Fibroblast of lung (primary cell): ENCODE measurements around the gene CDK1.
"Not testable (repeated sequence)": the region's sequence is repeated elsewhere in the genome, so short reads cannot be mapped to it uniquely, and the experiment has no call there.

Experiments used
- EZH2 ChIP-seq: IDR thresholded peaks from 2 replicates; pipeline ENCODE4 v1.5.1; 2012; ENCODE audit warnings: low read length, control low read depth, mild to moderate bottlenecking; ENCODE audit errors: missing control alignments
- TF ChIP-seq, protein P1 (sequence below), 2 donors: IDR thresholded peaks in 1 of 2; conservative IDR thresholded peaks in 1 of 2; 1 replicate in 1 of 2; 2 replicates in 1 of 2; pipeline ENCODE4 v1.5.1; 2011 to 2012; ENCODE audit warnings: low read length in 2 of 2, control low read depth in 1 of 2, inconsistent platforms in 1 of 2, low read depth in 1 of 2, mild to moderate bottlenecking in 1 of 2

DNA sequence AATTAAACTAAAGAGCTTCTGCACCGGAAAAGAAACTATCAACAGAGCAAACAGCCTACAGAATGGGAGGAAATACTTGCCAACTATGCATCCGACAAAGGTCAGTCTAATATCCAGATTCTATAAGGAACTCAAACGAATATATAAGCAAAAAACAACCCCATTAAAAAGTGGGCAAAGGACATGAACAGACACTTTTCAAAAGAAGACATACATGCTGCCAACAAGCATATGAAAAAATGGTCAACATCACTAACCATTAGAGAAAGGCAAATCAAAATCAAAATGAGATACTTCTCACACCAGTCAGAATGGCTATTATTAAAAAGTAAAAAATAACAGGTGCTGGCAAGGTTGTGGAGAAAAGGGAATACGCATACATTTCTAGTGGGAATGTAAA lies 53.9 kb downstream of the CDK1 start:
- TF ChIP-seq, protein P1, sequence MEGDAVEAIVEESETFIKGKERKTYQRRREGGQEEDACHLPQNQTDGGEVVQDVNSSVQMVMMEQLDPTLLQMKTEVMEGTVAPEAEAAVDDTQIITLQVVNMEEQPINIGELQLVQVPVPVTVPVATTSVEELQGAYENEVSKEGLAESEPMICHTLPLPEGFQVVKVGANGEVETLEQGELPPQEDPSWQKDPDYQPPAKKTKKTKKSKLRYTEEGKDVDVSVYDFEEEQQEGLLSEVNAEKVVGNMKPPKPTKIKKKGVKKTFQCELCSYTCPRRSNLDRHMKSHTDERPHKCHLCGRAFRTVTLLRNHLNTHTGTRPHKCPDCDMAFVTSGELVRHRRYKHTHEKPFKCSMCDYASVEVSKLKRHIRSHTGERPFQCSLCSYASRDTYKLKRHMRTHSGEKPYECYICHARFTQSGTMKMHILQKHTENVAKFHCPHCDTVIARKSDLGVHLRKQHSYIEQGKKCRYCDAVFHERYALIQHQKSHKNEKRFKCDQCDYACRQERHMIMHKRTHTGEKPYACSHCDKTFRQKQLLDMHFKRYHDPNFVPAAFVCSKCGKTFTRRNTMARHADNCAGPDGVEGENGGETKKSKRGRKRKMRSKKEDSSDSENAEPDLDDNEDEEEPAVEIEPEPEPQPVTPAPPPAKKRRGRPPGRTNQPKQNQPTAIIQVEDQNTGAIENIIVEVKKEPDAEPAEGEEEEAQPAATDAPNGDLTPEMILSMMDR (conservative IDR thresholded peaks at IDR 0.05 in 1 of 2, IDR thresholded peaks at IDR 0.05 in 1 of 2; ENCODE audit: low read depth in 1 of 2, low read length in 2 of 2): not testable (repeated sequence)
- not testable (repeated sequence) for TF ChIP-seq EZH2
